ENCODE data around the gene ABCF1. TPM values are rescaled to one million over a fixed set of nuclear protein-coding genes. Genes with fewer than 3 reads are reported as not detected.

Gene ABCF1
- total RNA-seq, 1 donor from 2014 or later = 46.3 TPM

- TF ChIP-seq CTCF (IDR thresholded peaks at IDR 0.05; ENCODE audit: insufficient read depth, low read length, poor library complexity, severe bottlenecking) = no peak
- DNase-seq (ENCODE audit: low read depth) = no peak
- Histone ChIP-seq H3K4me3 (ENCODE audit: low read depth, low read length) (peak overlapping the region; percentile 62), H3K36me3 (ENCODE audit: control insufficient read depth, insufficient read depth, low read length) (no peaks in the 10 kb centered on the region), H3K27me3 (ENCODE audit: control insufficient read depth, insufficient read depth, low read length) (no peaks in the 10 kb centered on the region)
Observed at GRCh38 chr6:30572148-30572547, 906 bp downstream of the ABCF1 start.

- no peaks in the 10 kb centered on the region for H3K27me3 ChIP-seq (ENCODE audit: control insufficient read depth, insufficient read depth, low read length)
- no peak overlapping the region for H3K4me3 ChIP-seq (ENCODE audit: low read depth, low read length)
- DNase-seq (ENCODE audit: low read depth) = no peak
- no peak for TF ChIP-seq CTCF (IDR thresholded peaks at IDR 0.05; ENCODE audit: insufficient read depth, low read length, poor library complexity, severe bottlenecking)
- H3K36me3 ChIP-seq (ENCODE audit: control insufficient read depth, insufficient read depth, low read length) = peaks cover 1% of the 10 kb centered on the region
Observed at GRCh38 chr6:30573113-30573512, 1.9 kb downstream of the ABCF1 start.

GRCh38 chr6:30578051-30578450 is 6.8 kb downstream of the ABCF1 start:
- TF ChIP-seq CTCF (IDR thresholded peaks at IDR 0.05; ENCODE audit: insufficient read depth, low read length, poor library complexity, severe bottlenecking) = no peak
- H3K27me3 ChIP-seq (ENCODE audit: control insufficient read depth, insufficient read depth, low read length) = no peaks in the 10 kb centered on the region
- peaks cover 3% of the 10 kb centered on the region for H3K36me3 ChIP-seq (ENCODE audit: control insufficient read depth, insufficient read depth, low read length)
- DNase-seq (ENCODE audit: low read depth) = no peak
- no peak overlapping the region for H3K4me3 ChIP-seq (ENCODE audit: low read depth, low read length)

GRCh38 chr6:30583921-30584320 is 12.7 kb downstream of the ABCF1 start:
- peaks cover 4% of the 10 kb centered on the region for H3K36me3 ChIP-seq (ENCODE audit: control insufficient read depth, insufficient read depth, low read length)
- no peaks in the 10 kb centered on the region for H3K27me3 ChIP-seq (ENCODE audit: control insufficient read depth, insufficient read depth, low read length)
- no peak for TF ChIP-seq CTCF (IDR thresholded peaks at IDR 0.05; ENCODE audit: insufficient read depth, low read length, poor library complexity, severe bottlenecking)
- no peak overlapping the region for H3K4me3 ChIP-seq (ENCODE audit: low read depth, low read length)
- DNase-seq (ENCODE audit: low read depth) = no peak

GRCh38 chr6:30589754-30590358 is 18.6 kb downstream of the ABCF1 start:
- Histone ChIP-seq H3K4me3 (ENCODE audit: low read depth, low read length) (no peak overlapping the region), H3K36me3 (ENCODE audit: control insufficient read depth, insufficient read depth, low read length) (peaks cover 3% of the 10 kb centered on the region), H3K27me3 (ENCODE audit: control insufficient read depth, insufficient read depth, low read length) (no peaks in the 10 kb centered on the region)
- no peak for DNase-seq (ENCODE audit: low read depth)
- TF ChIP-seq CTCF (IDR thresholded peaks at IDR 0.05; ENCODE audit: insufficient read depth, low read length, poor library complexity, severe bottlenecking) = no peak

- H3K4me3 ChIP-seq (ENCODE audit: low read depth, low read length) = no peak overlapping the region
- DNase-seq (ENCODE audit: low read depth) = no peak
- TF ChIP-seq CTCF (IDR thresholded peaks at IDR 0.05; ENCODE audit: insufficient read depth, low read length, poor library complexity, severe bottlenecking) = no peak
- H3K27me3 ChIP-seq (ENCODE audit: control insufficient read depth, insufficient read depth, low read length) = no peaks in the 10 kb centered on the region
- H3K36me3 ChIP-seq (ENCODE audit: control insufficient read depth, insufficient read depth, low read length) = peaks cover 1% of the 10 kb centered on the region
Observed at GRCh38 chr6:30590509-30590908, 19.3 kb downstream of the ABCF1 start.

All from kidney epithelial cell (primary cell).